ENCODE measurements around the gene TMEM39B. TPM values are rescaled to one million over a fixed set of nuclear protein-coding genes. Genes with fewer than 3 reads are reported as not detected.
"Not testable (repeated sequence)": the region's sequence is repeated elsewhere in the genome, so short reads cannot be mapped to it uniquely, and the experiment has no call there.

Gene TMEM39B
- total RNA-seq = 10.5 TPM

- ATAC-seq = peak; percentile 90
Observed at GRCh38 chr1:32072622-32073298, at the start of gene TMEM39B. TSS of gene TMEM39B (plus strand) at chr1:32072939. CDS start at chr1:32073048, 109 bp downstream.

- ATAC-seq = no peak
Observed at GRCh38 chr1:32023351-32023750, 49.4 kb upstream of the TMEM39B start.

- no peak for ATAC-seq
Observed at GRCh38 chr1:32025515-32025914, 47.2 kb upstream of the TMEM39B start.

- ATAC-seq = peak; percentile 24
Observed at GRCh38 chr1:32028746-32029145, 44.0 kb upstream of the TMEM39B start.

GRCh38 chr1:32031578-32032274 is 41.0 kb upstream of the TMEM39B start:
- ATAC-seq = peak; percentile 60

GRCh38 chr1:32032275-32032615 is 40.5 kb upstream of the TMEM39B start:
- ATAC-seq = peak; percentile 37

- ATAC-seq = no peak
Observed at GRCh38 chr1:32035119-32035518, 37.6 kb upstream of the TMEM39B start.

GRCh38 chr1:32040711-32041110 is 32.0 kb upstream of the TMEM39B start:
- ATAC-seq = peak; percentile 8

GRCh38 chr1:32042330-32042729 is 30.4 kb upstream of the TMEM39B start:
- ATAC-seq = no peak

GRCh38 chr1:32044234-32044633 is 28.5 kb upstream of the TMEM39B start:
- ATAC-seq = no peak

- ATAC-seq = no peak
Observed at GRCh38 chr1:32045772-32046171, 27.0 kb upstream of the TMEM39B start.

GRCh38 chr1:32047701-32048100 is 25.0 kb upstream of the TMEM39B start:
- ATAC-seq = no peak

- ATAC-seq = no peak
Observed at GRCh38 chr1:32048440-32048839, 24.3 kb upstream of the TMEM39B start.

GRCh38 chr1:32051706-32052105 is 21.0 kb upstream of the TMEM39B start:
- ATAC-seq = no peak

GRCh38 chr1:32052887-32053286 is 19.9 kb upstream of the TMEM39B start:
- ATAC-seq = no peak

- ATAC-seq = no peak
Observed at GRCh38 chr1:32055416-32055815, 17.3 kb upstream of the TMEM39B start.

GRCh38 chr1:32056598-32056997 is 16.1 kb upstream of the TMEM39B start:
- no peak for ATAC-seq

GRCh38 chr1:32060914-32061313 is 11.8 kb upstream of the TMEM39B start:
- no peak for ATAC-seq

GRCh38 chr1:32062867-32063230 is 9.9 kb upstream of the TMEM39B start:
- no peak for ATAC-seq

GRCh38 chr1:32063261-32063681 is 9.5 kb upstream of the TMEM39B start:
- ATAC-seq = peak; percentile 47

GRCh38 chr1:32065613-32066488 is 6.9 kb upstream of the TMEM39B start:
- ATAC-seq = not testable (repeated sequence)

GRCh38 chr1:32066489-32066873 is 6.3 kb upstream of the TMEM39B start:
- ATAC-seq = peak; percentile 76

GRCh38 chr1:32068957-32069588 is 3.7 kb upstream of the TMEM39B start:
- ATAC-seq = no peak

All from esophagus mucosa (tissue), 1 donor.